Fibroblast of mammary gland (primary cell): Measurements from ENCODE around the gene GTF2H3.

ENCODE experiments used
- DNase-seq: peaks from one replicate; pipeline ENCODE4 v3.0.0-alpha.2; 2010; ENCODE audit warnings: low read depth
- H3K4me3 ChIP-seq: 2 replicates; pipeline ENCODE4 v1.5.1; 2011; ENCODE audit warnings: low read depth, mild to moderate bottlenecking, low read length, moderate library complexity; ENCODE audit not compliant: control insufficient read depth
- CTCF ChIP-seq: conservative IDR thresholded peaks from 2 replicates; pipeline ENCODE4 v1.5.1; 2011; ENCODE audit warnings: low read depth, low read length, inconsistent platforms; ENCODE audit not compliant: control insufficient read depth, insufficient read depth

GTF2H3 gene

GRCh38 chr12:123645380-123645779, 11.8 kb downstream of the GTF2H3 start:
- no peak for DNase-seq
- no peak for TF ChIP-seq CTCF
- no peak overlapping the region for H3K4me3 ChIP-seq

GRCh38 chr12:123645878-123646277, 12.2 kb downstream of the GTF2H3 start:
- no peak for DNase-seq
- no peak for TF ChIP-seq CTCF
- no peak overlapping the region for H3K4me3 ChIP-seq

- no peak for TF ChIP-seq CTCF
- H3K4me3 ChIP-seq = no peak overlapping the region
- no peak for DNase-seq
These were observed 14.8 kb downstream of the GTF2H3 start for GRCh38 chr12:123648401-123648800.

- H3K4me3 ChIP-seq = no peak overlapping the region
- TF ChIP-seq CTCF = no peak
- DNase-seq = no peak
These were observed 20.6 kb downstream of the GTF2H3 start for GRCh38 chr12:123654129-123654701.

GRCh38 chr12:123655420-123655819, 21.8 kb downstream of the GTF2H3 start:
- H3K4me3 ChIP-seq = no peak overlapping the region
- DNase-seq = no peak
- no peak for TF ChIP-seq CTCF

GRCh38 chr12:123656392-123656791, 22.8 kb downstream of the GTF2H3 start:
- no peak for TF ChIP-seq CTCF
- no peak for DNase-seq
- no peak overlapping the region for H3K4me3 ChIP-seq

- TF ChIP-seq CTCF = no peak
- no peak for DNase-seq
- no peak overlapping the region for H3K4me3 ChIP-seq
These were observed 23.6 kb downstream of the GTF2H3 start for GRCh38 chr12:123657211-123657610.
